CD14-positive monocyte (primary cell): ENCODE results near the gene TSPAN3. TPM values are rescaled to one million over a fixed set of nuclear protein-coding genes. Genes with fewer than 3 reads are reported as not detected.
A peak's percentile ranks its signal among the peaks of the same experiment; 100 is the strongest.

Experiments used
- DNase-seq, 3 donors: peaks; one replicate each; pipeline ENCODE4 v3.0.0-alpha.2; 2011 to 2022
- H2AFZ ChIP-seq: 2 replicates; pipeline ENCODE4 v1.6.0; 2012; ENCODE audit warnings: mild to moderate bottlenecking, low read depth, low read length, inconsistent platforms; ENCODE audit not compliant: insufficient read depth, poor library complexity, severe bottlenecking
- H3K27ac ChIP-seq, 2 donors: 1 replicate in 1 of 2; 2 replicates in 1 of 2; pipeline ENCODE4 v1.5.1; 2012 to 2013; ENCODE audit warnings: low read length in 2 of 2, control low read depth in 1 of 2, inconsistent platforms in 1 of 2, low read depth in 1 of 2, mild to moderate bottlenecking in 1 of 2
- H3K27me3 ChIP-seq, 2 donors: one replicate each; pipeline versions ENCODE4 v1.6.0 to v1.6.1; 2011 to 2013; ENCODE audit warnings: low read length in 2 of 2; ENCODE audit not compliant: control insufficient read depth in 2 of 2, insufficient read depth in 2 of 2
- H3K36me3 ChIP-seq, 2 donors: replicated peaks in 1 of 2; 1 replicate in 1 of 2; 2 replicates in 1 of 2; pipeline versions ENCODE4 v1.5.1 to v1.6.1; 2012 to 2013; ENCODE audit warnings: low read length in 2 of 2, control low read depth in 1 of 2, inconsistent platforms in 1 of 2, mild to moderate bottlenecking in 1 of 2; ENCODE audit not compliant: insufficient read depth in 2 of 2, control insufficient read depth in 1 of 2
- H3K4me1 ChIP-seq, 2 donors: 1 replicate in 1 of 2; 2 replicates in 1 of 2; pipeline versions ENCODE4 v1.5.1 to v1.6.1; 2012 to 2013; ENCODE audit warnings: low read length in 2 of 2, control low read depth in 1 of 2, inconsistent platforms in 1 of 2, mild to moderate bottlenecking in 1 of 2, moderate library complexity in 1 of 2; ENCODE audit not compliant: insufficient read depth in 2 of 2, control insufficient read depth in 1 of 2
- H3K4me2 ChIP-seq: replicated peaks from 2 replicates; pipeline ENCODE3; 2012; ENCODE audit warnings: low read length, moderate library complexity, mild to moderate bottlenecking; ENCODE audit not compliant: poor library complexity, severe bottlenecking; ENCODE audit errors: extremely low read depth
- H3K4me3 ChIP-seq, 3 experiments: fragments of 200-600 bp in 1 of 3; sonication (generic) in 1 of 3; replicated peaks in 1 of 3; 1 replicate in 2 of 3; 2 replicates in 1 of 3; pipeline ENCODE4 v1.5.1; 2011 to 2013; ENCODE audit warnings: low read length in 3 of 3, mild to moderate bottlenecking in 3 of 3, control low read depth in 2 of 3, low read depth in 2 of 3, inconsistent platforms in 1 of 3, moderate library complexity in 1 of 3
- H3K79me2 ChIP-seq: 2 replicates; pipeline ENCODE4 v1.6.0; 2012; ENCODE audit warnings: mild to moderate bottlenecking, control low read depth, inconsistent platforms, low read length, moderate library complexity; ENCODE audit not compliant: insufficient read depth
- H3K9ac ChIP-seq: 2 replicates; pipeline ENCODE4 v1.6.0; 2017; ENCODE audit warnings: low read length, mild to moderate bottlenecking; ENCODE audit not compliant: insufficient read depth, poor library complexity, severe bottlenecking
- H3K9me3 ChIP-seq, 2 donors: replicated peaks in 1 of 2; 1 replicate in 1 of 2; 2 replicates in 1 of 2; pipeline versions ENCODE4 v1.5.1 to v1.6.1; 2012 to 2013; ENCODE audit warnings: low read length in 2 of 2, control low read depth in 1 of 2; ENCODE audit not compliant: control insufficient read depth in 1 of 2, insufficient read depth in 1 of 2
- H4K20me1 ChIP-seq: 2 replicates; pipeline ENCODE4 v1.6.0; 2012; ENCODE audit warnings: mild to moderate bottlenecking, low read length, control low read depth, moderate library complexity; ENCODE audit not compliant: insufficient read depth
- H3K27ac Mint-ChIP-seq, 7 donors: one replicate each; pipeline ENCODE4 v1.8.0; 2020; ENCODE audit warnings: mild to moderate bottlenecking in 7 of 7, mixed read lengths in 7 of 7, moderate library complexity in 6 of 7, inconsistent platforms in 2 of 7
- H3K27me3 Mint-ChIP-seq, 3 donors: one replicate each; pipeline ENCODE4 v1.8.0; 2021 to 2022; ENCODE audit warnings: low read depth in 3 of 3, mild to moderate bottlenecking in 3 of 3, mixed read lengths in 3 of 3, moderate library complexity in 3 of 3, inconsistent platforms in 1 of 3
- H3K36me3 Mint-ChIP-seq, 2 donors: one replicate each; pipeline ENCODE4 v1.8.0; 2020; ENCODE audit warnings: mixed read lengths in 2 of 2, inconsistent platforms in 1 of 2, mild to moderate bottlenecking in 1 of 2
- H3K4me1 Mint-ChIP-seq: one replicate; pipeline ENCODE4 v1.8.0; 2020; ENCODE audit warnings: mild to moderate bottlenecking, mixed read lengths
- H3K4me3 Mint-ChIP-seq, 2 donors: one replicate each; pipeline ENCODE4 v1.8.0; 2020; ENCODE audit warnings: mild to moderate bottlenecking in 2 of 2, mixed read lengths in 2 of 2, moderate library complexity in 1 of 2
- H3K9me3 Mint-ChIP-seq, 7 donors: one replicate each; pipeline ENCODE4 v1.8.0; 2020 to 2022; ENCODE audit warnings: mixed read lengths in 7 of 7, mild to moderate bottlenecking in 6 of 7, moderate library complexity in 6 of 7, inconsistent platforms in 2 of 7
- CTCF ChIP-seq: fragments of 200-600 bp; IDR thresholded peaks from one replicate; pipeline ENCODE4 v1.8.0; 2022; ENCODE audit warnings: antibody characterized with exemption, mild to moderate bottlenecking
- WGBS: methylation state at CpG from one replicate; pipeline ENCODE4 v1.1.5; 2013; ENCODE audit warnings: missing lambda C conversion rate; ENCODE audit not compliant: insufficient coverage; 5-methylcytosine and 5-hydroxymethylcytosine counted together
- intact Hi-C, 2 donors: fragments of 100-400 bp; cut with micrococcal nuclease; formaldehyde crosslinking; loops; one replicate each; pipeline versions ENCODE4 v1.15.0 to v1.15.1; 2023
- polyA plus RNA-seq, 3 donors: library from polyadenylated mRNA; depleted of rRNA in 1 of 3; unstranded in 2 of 3; stranded (reverse) in 1 of 3; fragments of 300-500 nt in 2 of 3; fragments of >200 nt in 1 of 3; fragmentation: Illumina TruSeq in 2 of 3; gene quantifications; 1 replicate in 2 of 3; 2 replicates in 1 of 3; pipeline ENCODE4 v1.2.3, GENCODE V29; 2012 to 2021

Gene TSPAN3
- polyA plus RNA-seq, 3 donors: 26.0 to 68.0 (median 53.2) TPM

- no peak for TF ChIP-seq CTCF
- no peak overlapping the region for H3K9ac ChIP-seq
- H3K4me3 ChIP-seq: no peak overlapping the region
- peaks cover 0 to 3% (median 2%) of the 10 kb centered on the region in 3 donors for H3K27me3 Mint-ChIP-seq
- peaks cover 67% of the 10 kb centered on the region for H4K20me1 ChIP-seq
- no peak overlapping the region for H3K4me3 Mint-ChIP-seq
- H3K27ac ChIP-seq: no peak overlapping the region
- H3K4me1 ChIP-seq: no peaks in the 10 kb centered on the region
- peaks cover 9 to 48% of the 10 kb centered on the region in 2 donors for H3K9me3 ChIP-seq
- H3K4me2 ChIP-seq: no peak overlapping the region
- DNase-seq: no peak
- H3K36me3 Mint-ChIP-seq: peaks cover 41 to 56% of the 10 kb centered on the region in 2 donors
- intact Hi-C loops: no loop called here
- H3K36me3 ChIP-seq: peaks cover 43 to 52% of the 10 kb centered on the region in 2 donors
- H3K27me3 ChIP-seq: no peaks in the 10 kb centered on the region
- 67% methylated on average over 1 of the region's 10 CpGs for WGBS
- H3K27ac Mint-ChIP-seq: peak overlapping the region in 4 of 7 donors; percentile 65 to 83 (median 73)
- peaks cover 0 to 63% (median 31%) of the 10 kb centered on the region in 7 donors for H3K9me3 Mint-ChIP-seq
- no peak overlapping the region for H2AFZ ChIP-seq
- no peaks in the 10 kb centered on the region for H3K79me2 ChIP-seq
- H3K4me1 Mint-ChIP-seq: peaks cover 7% of the 10 kb centered on the region
Observed at GRCh38 chr15:77038312-77039216, 32.3 kb downstream of the TSPAN3 start.

GRCh38 chr15:77037388-77038209 lies 33.3 kb downstream of the TSPAN3 start:
- Mint-ChIP-seq H3K27ac (peak overlapping the region in 6 of 7 donors; percentile 26 to 80 (median 72)), H3K4me3 (no peak overlapping the region), H3K4me1 (peaks cover 3% of the 10 kb centered on the region), H3K27me3 (peaks cover 0 to 3% (median 1%) of the 10 kb centered on the region in 3 donors), H3K9me3 (peaks cover 0 to 62% (median 31%) of the 10 kb centered on the region in 7 donors), H3K36me3 (peaks cover 37 to 56% of the 10 kb centered on the region in 2 donors)
- no peak overlapping the region for H3K9ac ChIP-seq
- peaks cover under 1% of the 10 kb centered on the region for H3K79me2 ChIP-seq
- H3K27ac ChIP-seq: peak overlapping the region; percentile 38 to 60
- no peak overlapping the region for H3K4me2 ChIP-seq
- no peak for TF ChIP-seq CTCF
- H3K9me3 ChIP-seq: peaks cover 9 to 48% of the 10 kb centered on the region in 2 donors
- 80% methylated on average over 3 of the region's 12 CpGs for WGBS
- no peak overlapping the region for H3K4me3 ChIP-seq
- H2AFZ ChIP-seq: no peak overlapping the region
- peaks cover 52 to 58% of the 10 kb centered on the region in 2 donors for H3K36me3 ChIP-seq
- no peaks in the 10 kb centered on the region for H3K4me1 ChIP-seq
- intact Hi-C loops: no loop called here
- H3K27me3 ChIP-seq: no peaks in the 10 kb centered on the region
- H4K20me1 ChIP-seq: peaks cover 69% of the 10 kb centered on the region
- DNase-seq: peak in 1 of 3 donors; percentile 1
